Ovary (tissue), 3 donors: ENCODE measurements around the gene MORN3.

Experiments used
- CTCF ChIP-seq, 3 donors: fragments of 450-650 bp in 2 of 3; fragments of 200-600 bp in 1 of 3; IDR thresholded peaks; one replicate each; pipeline versions ENCODE4 v1.5.1 to v1.8.0; 2016 to 2022; ENCODE audit warnings: antibody characterized with exemption in 3 of 3, mild to moderate bottlenecking in 1 of 3
- EP300 ChIP-seq: sonication (generic); formaldehyde crosslinking; IDR thresholded peaks from one replicate; pipeline ENCODE4 v1.6.1; 2017; ENCODE audit warnings: antibody characterized with exemption
- POLR2A ChIP-seq: fragments of 450-650 bp; IDR thresholded peaks from one replicate; pipeline ENCODE4 v1.6.1; 2017; ENCODE audit warnings: antibody characterized with exemption, mild to moderate bottlenecking, moderate library complexity
- donor health status: DM: no; HTN: no; CAD: no.

- TF ChIP-seq CTCF (IDR thresholded peaks at IDR 0.05), result no peak
- no peak for TF ChIP-seq POLR2A
- no peak for TF ChIP-seq EP300
Measured at GRCh38 chr12:121602766-121603165, 66.7 kb downstream of the MORN3 start.
